ENCODE data around the gene CASP2. TPM values are rescaled to one million over a fixed set of nuclear protein-coding genes. Genes with fewer than 3 reads are reported as not detected.

CASP2 gene
- 12.3 and 19.1 TPM in 2 replicates for total RNA-seq

DNA sequence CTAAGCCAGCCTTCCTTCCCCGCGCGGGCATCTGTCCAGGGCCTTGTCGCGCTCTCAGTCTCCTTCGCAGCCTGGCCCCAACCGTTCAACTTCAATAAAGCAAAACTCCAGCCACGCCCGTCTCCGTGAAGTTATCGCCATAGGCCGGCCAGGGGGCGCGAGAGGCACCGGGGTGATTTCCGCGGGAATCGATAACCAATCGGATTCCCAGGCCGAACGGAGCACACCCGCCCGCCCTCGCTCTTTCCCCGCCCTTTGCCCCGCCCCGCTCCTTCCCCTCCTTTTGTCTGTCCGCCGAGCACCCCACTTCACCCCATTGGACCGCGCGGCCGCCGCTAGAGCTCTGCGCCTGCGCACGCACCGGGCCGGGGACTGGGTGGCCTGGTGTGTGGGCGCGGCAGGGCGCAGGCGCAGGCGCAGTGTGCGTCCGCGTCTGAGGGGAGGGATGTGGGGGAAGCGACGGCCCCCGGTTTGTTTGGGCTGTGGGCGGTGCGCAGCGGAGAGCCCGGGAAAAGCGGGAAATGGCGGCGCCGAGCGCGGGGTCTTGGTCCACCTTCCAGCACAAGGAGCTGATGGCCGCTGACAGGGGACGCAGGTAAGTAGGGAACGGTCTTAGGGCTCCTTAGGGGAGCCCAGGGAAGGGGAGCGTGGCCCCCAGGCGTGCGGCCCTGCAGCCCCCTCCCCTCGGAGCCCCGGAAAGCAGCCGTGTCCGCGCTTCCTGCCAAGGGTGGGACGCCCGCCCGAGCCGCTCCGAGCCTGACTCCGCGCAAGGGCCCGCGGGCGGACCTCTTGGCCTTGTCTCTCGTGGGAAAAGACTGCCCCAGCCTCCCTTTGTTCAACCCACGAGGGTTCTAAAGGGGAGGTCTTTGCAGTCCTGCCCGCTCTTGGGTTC lies at the start of gene CASP2:
CASP2 (plus strand) TSS at position 417 of the 892 bp plus-strand sequence; CDS start at position 522, 105 bp downstream.
- DNase-seq (ENCODE audit: low read depth in 2 of 2) = peak; percentile 90 to 98

- no peak for DNase-seq (ENCODE audit: low read depth in 2 of 2)
These were observed 48.3 kb upstream of the CASP2 start for GRCh38 chr7:143239813-143240212.

DNA sequence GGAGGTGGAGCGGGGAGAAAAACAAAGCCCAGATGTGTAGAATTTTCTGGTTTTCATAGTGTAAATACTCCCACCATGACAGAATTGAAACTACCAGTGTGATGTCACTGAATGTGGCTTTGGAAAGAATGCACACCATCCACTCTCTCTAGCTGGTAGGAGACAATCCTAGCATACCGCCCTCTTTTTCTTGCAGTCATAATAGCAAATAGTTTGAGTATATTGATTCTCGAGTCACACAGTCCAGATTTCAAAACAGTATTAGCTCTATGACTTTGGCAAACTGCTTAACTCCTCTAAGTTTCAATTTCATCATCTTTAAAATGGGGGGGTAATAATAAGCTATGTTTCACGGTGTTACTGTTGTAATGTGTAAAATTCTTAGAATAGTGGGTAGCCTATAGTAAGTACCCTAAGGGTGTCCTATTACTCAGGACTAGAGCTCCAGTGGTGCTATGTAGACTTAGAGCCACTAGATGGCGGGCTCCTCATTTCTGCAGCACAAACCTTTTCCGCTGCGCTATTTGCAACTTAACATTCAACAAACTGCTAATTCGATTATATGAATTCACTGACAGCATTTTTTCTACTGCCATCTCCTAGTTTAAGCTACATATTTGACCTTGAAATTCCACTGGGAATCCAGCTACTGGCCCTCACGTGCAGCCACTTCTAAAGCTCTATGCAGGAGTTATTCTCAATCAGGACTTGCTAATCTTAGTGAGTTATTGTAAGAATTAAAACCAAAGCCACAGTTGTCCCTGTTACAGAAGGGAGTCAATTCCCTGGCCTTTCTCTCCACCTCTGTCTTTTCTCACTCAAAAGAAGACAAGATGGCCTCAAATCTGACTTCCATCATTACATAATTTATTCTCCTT lies 47.6 kb upstream of the CASP2 start:
- DNase-seq (ENCODE audit: low read depth in 2 of 2) = peak; percentile 72 to 85

DNA sequence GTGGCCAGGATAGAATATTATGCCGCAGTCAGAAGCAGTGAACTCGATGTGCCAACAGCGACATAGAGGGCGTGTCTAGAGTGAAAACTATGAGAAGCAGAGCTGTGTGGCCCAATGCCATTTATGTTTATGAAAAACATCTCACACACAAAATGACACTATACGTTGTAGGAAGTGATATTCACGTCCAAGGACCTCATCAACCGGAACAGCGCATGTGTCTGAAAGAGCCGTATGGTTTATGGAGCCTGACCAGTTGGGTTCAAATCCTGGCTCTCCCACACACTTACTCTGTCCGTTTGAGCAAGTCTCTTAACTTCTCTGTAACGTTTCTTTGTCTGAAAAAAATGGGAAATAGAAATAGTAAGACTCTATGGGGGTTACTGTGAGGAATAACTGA lies 45.8 kb upstream of the CASP2 start:
- DNase-seq (ENCODE audit: low read depth in 2 of 2) = no peak

DNA sequence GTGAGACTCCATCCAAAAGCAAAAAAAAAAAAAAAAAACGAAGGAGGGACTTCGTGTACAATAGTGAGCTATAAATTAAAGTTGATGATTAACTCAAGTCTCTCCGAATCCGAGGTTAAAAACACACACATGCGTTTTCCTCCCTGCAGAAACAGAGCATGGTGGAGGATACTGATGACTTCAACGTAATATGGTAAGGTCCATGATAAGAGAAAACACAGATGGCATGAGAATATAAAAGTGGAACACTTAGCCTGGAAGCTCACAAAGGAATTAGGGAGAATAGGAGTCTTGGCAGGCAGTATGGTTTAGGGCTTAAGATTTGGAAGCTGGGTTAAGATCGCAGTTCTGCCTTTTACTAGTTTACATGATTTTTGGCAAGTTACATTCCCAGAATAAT lies 45.0 kb upstream of the CASP2 start:
- DNase-seq (ENCODE audit: low read depth in 2 of 2) = no peak

- no peak for DNase-seq (ENCODE audit: low read depth in 2 of 2)
These were observed 44.5 kb upstream of the CASP2 start for GRCh38 chr7:143243614-143244013.

DNA sequence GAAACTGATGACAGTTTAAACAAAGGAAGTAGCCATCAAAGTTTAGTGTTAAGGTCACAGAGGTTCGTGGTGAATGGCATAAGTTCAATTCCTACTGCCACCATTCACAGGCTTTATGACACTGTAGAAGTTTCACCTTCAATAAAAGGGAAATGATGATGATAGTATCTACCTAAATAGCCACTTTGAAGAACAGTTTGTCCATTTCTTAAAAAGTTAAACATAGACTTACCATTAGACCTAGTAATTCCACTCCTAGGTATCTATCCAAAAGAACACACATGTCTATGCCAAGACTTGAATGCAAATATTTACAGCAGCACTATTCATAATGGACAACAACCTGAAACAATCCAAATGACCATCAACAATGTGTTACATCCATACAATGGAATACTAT lies 43.8 kb upstream of the CASP2 start:
- no peak for DNase-seq (ENCODE audit: low read depth in 2 of 2)

GRCh38 chr7:143245123-143245522 lies 43.0 kb upstream of the CASP2 start:
- DNase-seq (ENCODE audit: low read depth in 2 of 2) = peak in 1 of 2 donors; percentile 34

GRCh38 chr7:143247372-143247771 lies 40.8 kb upstream of the CASP2 start:
- no peak for DNase-seq (ENCODE audit: low read depth in 2 of 2)

DNA sequence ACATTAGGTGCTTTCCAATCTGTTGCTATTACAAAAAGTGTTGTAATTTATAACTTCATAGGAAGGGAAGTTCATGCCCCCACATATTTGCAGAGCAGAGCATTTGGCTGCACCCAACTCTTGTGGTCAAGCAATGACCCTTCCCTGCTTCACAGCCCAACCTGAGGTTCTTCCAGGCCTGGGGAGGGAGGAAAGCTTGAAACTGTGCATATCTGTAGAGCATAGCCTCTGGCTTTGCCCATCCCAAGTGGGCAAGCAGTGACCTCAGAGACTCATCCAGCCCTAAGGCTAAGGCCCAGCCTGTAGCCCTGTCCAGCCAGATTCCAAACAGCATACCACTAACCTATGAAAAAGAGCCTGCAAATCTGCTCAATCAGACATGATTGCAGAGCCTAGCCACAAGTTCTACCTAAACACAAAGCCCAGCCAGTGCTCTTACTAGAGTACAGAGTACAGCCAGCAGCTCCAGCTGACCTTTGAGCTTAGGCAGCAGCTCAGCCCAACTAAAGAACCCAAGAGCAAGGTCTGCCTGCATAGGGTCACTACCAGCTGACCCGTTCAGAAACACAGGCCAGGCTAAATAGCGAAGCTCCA lies 39.3 kb upstream of the CASP2 start:
- no peak for DNase-seq (ENCODE audit: low read depth in 2 of 2)

DNA sequence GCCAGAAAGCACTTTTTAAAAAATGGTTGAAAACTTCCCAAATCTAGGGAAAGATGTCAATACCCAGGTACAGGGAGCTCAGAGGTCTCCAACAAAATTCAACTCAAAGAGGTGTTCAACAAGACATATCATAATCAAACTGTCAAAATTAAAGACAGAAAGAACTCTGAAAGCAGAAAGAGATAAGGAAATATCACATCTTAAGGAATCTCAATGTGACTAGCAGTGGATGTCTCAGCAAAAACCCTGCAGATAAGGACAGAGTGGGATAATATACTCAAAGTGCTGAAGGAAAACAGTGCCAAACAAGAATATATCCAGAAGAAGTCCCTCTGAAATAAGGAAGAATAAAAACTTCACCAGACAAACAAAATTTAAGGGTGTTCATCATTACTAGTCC lies 38.0 kb upstream of the CASP2 start:
- DNase-seq (ENCODE audit: low read depth in 2 of 2) = no peak

DNA sequence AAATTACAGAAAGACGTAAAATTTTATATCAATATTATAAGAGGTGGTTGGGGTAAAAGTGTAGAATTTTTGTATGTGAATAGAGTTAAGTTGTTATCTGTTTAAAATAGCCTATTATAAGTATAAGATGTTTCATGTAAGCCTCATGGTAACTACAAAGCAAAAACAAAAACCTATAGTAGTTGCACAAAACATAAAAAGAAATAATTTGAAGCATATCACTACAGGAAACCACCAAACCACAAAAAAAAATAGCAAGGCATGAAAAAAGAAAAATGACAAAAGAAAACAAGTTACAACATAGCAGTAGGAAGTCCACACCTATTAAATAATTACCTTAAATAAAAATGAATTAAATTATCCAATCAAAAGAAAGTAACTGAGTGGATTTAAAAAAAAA lies 37.3 kb upstream of the CASP2 start:
- DNase-seq (ENCODE audit: low read depth in 2 of 2) = no peak

GRCh38 chr7:143252006-143252405 lies 36.1 kb upstream of the CASP2 start:
- no peak for DNase-seq (ENCODE audit: low read depth in 2 of 2)

DNA sequence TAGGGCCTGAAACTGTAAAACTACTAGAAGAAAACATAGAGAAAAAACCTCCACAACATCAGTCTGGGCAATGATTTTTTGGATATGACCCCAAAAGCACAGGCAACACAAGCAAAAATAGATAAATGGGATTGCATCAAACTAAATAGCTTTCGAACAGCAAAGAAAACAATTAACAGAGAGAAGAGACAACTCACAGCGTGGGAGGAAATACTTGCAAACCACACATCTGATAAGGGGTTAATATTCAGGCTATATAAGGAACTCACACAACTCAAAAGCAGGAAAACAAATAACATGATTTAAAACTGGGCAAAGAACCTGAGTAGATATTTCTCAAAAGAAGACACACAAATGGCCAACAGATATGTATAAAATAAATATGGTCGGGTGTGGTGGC lies 32.6 kb upstream of the CASP2 start:
- no peak for DNase-seq (ENCODE audit: low read depth in 2 of 2)

DNA sequence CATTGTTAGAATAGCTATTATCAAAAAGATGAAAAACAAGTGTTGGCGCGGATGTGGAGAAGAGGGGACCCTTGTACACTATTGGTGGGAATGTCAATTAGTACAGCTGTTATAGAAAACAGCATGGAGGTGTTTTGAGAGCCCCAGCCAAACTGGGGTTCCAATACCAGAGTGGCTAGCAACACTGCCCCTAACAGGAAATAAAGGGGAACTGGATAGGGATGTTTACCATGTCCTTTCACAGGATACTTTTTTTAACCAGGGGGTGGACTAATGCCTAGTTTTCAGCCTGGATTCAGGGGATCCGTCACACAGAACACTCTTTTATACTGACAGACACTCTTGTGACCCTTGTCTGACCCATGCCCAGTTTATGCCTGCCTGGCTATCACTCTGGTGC lies 31.8 kb upstream of the CASP2 start:
- DNase-seq (ENCODE audit: low read depth in 2 of 2) = no peak

GRCh38 chr7:143256932-143257331 lies 31.2 kb upstream of the CASP2 start:
- DNase-seq (ENCODE audit: low read depth in 2 of 2) = no peak

DNA sequence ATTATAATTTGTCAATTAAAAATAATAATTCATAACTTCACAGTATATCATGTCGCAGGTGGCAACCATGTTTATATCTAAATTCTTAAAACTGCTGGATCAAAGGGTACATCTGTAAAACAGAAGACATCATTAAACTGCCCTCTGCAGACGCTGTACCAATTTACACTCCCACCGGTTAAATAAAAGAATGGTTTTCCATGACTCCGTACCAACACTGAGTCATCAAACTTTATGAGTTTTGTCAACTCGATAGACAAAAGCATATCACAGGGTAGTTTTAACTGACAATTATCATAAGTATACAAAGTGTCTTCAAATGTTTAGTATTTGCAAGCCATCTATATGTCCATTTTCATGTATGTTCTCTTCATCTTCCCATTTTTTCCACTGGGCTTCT lies 30.6 kb upstream of the CASP2 start:
- no peak for DNase-seq (ENCODE audit: low read depth in 2 of 2)

- no peak for DNase-seq (ENCODE audit: low read depth in 2 of 2)
These were observed 29.3 kb upstream of the CASP2 start for GRCh38 chr7:143258831-143259230.

DNA sequence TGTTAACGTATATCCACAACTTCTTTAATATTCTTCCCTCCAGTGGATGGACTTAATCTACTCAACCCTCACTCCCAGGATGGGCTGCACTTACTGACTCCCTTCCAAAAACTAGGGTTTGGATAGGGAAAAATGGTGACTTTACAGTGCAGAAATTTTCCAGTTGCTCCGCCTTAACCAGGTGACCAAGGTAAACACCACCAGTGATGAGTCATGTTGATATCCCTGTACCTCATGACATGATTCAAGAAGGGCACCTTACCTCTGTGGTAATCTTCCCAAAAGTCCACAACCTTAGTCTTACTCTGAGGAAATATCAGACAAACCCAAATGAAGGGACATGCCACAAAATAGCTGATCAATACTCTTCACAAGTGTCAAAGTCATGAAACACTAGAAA lies 28.4 kb upstream of the CASP2 start:
- no peak for DNase-seq (ENCODE audit: low read depth in 2 of 2)

DNA sequence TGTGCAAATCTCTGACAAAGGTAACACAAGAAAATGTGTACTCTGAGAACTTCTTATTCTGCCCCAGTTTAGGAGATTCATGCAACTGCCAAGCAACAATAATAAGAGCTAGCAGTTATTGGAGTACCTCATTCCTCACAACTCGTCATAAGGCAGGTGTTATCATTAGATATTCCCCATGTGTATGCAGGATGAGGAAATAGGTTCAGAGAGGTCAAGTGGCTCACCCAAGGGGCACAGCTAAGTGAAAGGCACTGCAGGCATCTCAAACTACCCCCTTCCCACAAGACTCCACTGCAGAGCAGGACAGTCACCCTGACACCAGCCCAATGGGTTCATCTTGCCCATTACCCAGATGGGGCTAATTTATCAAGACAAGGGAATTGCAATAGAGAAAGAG lies 26.2 kb upstream of the CASP2 start:
- no peak for DNase-seq (ENCODE audit: low read depth in 2 of 2)

DNA sequence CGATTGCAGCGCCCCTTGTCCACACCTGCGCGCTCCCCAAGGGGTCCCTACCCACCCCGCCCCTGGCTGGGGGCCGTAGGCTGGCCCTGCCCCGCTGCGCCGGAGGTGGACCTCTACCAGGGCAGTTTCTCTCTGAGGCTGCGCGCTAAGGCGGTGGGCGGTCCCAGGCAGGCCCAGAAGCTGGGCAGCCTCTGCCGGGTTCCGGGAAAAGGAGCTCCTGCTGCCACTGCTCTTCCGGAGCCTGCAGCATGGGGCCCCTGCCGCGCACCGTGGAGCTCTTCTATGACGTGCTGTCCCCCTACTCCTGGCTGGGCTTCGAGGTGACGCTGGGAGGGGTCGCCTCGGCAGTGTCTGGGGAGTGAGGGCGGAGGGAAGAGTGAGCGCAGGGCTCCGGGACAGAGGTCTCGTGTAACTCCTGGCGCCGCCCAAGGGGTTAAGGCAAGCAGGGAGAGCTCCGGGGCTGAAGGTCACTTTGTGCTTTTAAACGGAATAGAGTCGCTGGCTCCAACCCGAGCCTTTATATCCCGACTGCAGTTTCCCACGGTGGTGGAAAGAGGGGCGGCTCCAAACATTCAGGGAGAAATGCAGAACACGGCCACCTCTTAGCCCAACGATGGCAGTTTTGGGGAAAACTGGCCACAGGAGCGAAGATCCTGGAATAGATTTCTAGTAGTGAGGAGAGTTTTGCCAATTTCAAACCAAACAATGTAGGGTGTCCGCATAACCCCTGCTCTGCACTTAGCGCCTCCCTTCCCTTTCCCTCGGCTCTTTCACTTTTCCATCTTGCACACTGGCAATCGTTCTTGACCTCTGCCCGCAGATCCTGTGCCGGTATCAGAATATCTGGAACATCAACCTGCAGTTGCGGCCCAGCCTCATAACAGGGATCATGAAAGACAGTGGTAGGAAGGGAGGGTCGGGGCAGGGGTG lies 24.6 kb upstream of the CASP2 start, which contains the start of gene GSTK1:
GSTK1 (plus strand) TSS at position 176 of the 930 bp plus-strand sequence; CDS start at position 249, 73 bp downstream.
- DNase-seq (ENCODE audit: low read depth in 2 of 2) = peak in 1 of 2 donors; percentile 72

Measured in dermis microvascular lymphatic vessel endothelial cell (primary cell).